NCI-H69 (cell line): ENCODE measurements around the gene NBPF20.
"Not testable (repeated sequence)": the region's sequence is repeated elsewhere in the genome, so short reads cannot be mapped to it uniquely, and the experiment has no call there.

ENCODE experiments used
- DNase-seq: peaks from one replicate; lab custom pipeline; 2025; lab: John Stamatoyannopoulos, UW

NBPF20 gene

GRCh38 chr1:145425436-145426029 is at the start of gene NBPF20:
Gene NBPF20 (minus strand): TSS chr1:145425603. CDS start chr1:145405272, 20,331 bp downstream.
- DNase-seq, result peak; percentile 94

GRCh38 chr1:145474837-145475368 is 49.5 kb upstream of the NBPF20 start:
- DNase-seq, result not testable (repeated sequence)

GRCh38 chr1:145472731-145473130 is 47.3 kb upstream of the NBPF20 start:
- DNase-seq, result not testable (repeated sequence)

GRCh38 chr1:145471365-145471764 is 46.0 kb upstream of the NBPF20 start:
- DNase-seq, result not testable (repeated sequence)

- peak; percentile 91 for DNase-seq
Observed at GRCh38 chr1:145465405-145466144, 40.2 kb upstream of the NBPF20 start.

GRCh38 chr1:145464708-145465336 is 39.4 kb upstream of the NBPF20 start:
- DNase-seq, result not testable (repeated sequence)

- DNase-seq, result not testable (repeated sequence)
Observed at GRCh38 chr1:145464017-145464416, 38.6 kb upstream of the NBPF20 start.

GRCh38 chr1:145460684-145461083 is 35.3 kb upstream of the NBPF20 start:
- not testable (repeated sequence) for DNase-seq

GRCh38 chr1:145460048-145460447 is 34.6 kb upstream of the NBPF20 start:
- not testable (repeated sequence) for DNase-seq

GRCh38 chr1:145459591-145459990 is 34.2 kb upstream of the NBPF20 start:
- not testable (repeated sequence) for DNase-seq

- not testable (repeated sequence) for DNase-seq
Observed at GRCh38 chr1:145459063-145459462, 33.7 kb upstream of the NBPF20 start.

GRCh38 chr1:145454824-145455177 is 29.4 kb upstream of the NBPF20 start:
- DNase-seq, result not testable (repeated sequence)

- not testable (repeated sequence) for DNase-seq
Observed at GRCh38 chr1:145453873-145454823, 28.7 kb upstream of the NBPF20 start.

GRCh38 chr1:145452506-145452905 is 27.1 kb upstream of the NBPF20 start:
- not testable (repeated sequence) for DNase-seq

GRCh38 chr1:145451914-145452313 is 26.5 kb upstream of the NBPF20 start:
- not testable (repeated sequence) for DNase-seq

- not testable (repeated sequence) for DNase-seq
Observed at GRCh38 chr1:145445219-145445618, 19.8 kb upstream of the NBPF20 start.

GRCh38 chr1:145442340-145442739 is 16.9 kb upstream of the NBPF20 start:
- DNase-seq, result not testable (repeated sequence)

GRCh38 chr1:145431363-145432256 is 6.2 kb upstream of the NBPF20 start:
- DNase-seq, result peak; percentile 33

GRCh38 chr1:145430830-145431229 is 5.4 kb upstream of the NBPF20 start:
- peak; percentile 6 for DNase-seq

GRCh38 chr1:145429329-145429728 is 3.9 kb upstream of the NBPF20 start:
- not testable (repeated sequence) for DNase-seq
